Measurements from ENCODE around the gene NOD1.
"Not testable (repeated sequence)": the region's sequence is repeated elsewhere in the genome, so short reads cannot be mapped to it uniquely, and the experiment has no call there.

Gene NOD1

DNA sequence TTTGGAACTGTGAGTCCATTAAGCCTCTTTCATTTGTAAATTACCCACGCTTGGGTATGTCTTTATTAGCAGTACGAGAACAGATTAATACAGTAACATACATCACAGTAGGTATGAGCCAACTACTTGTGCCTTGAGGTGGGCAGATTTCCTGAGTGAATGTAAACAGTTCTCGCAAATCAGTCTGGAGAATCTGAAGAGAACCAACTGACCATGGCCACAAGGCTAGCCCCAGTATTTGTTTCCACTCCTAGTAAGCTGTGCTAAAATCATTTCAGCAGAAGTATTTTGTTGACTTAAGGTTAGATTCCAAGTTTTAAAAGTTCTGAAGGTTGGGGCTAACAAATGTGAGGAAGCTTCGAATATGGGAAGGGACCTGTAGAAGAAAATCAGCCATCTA, 82.9 kb downstream of the NOD1 start:
- DNase-seq (ENCODE audit: low read depth) = no peak
- H3K4me3 ChIP-seq (ENCODE audit: low read length) = no peak overlapping the region
- TF ChIP-seq, protein P1, sequence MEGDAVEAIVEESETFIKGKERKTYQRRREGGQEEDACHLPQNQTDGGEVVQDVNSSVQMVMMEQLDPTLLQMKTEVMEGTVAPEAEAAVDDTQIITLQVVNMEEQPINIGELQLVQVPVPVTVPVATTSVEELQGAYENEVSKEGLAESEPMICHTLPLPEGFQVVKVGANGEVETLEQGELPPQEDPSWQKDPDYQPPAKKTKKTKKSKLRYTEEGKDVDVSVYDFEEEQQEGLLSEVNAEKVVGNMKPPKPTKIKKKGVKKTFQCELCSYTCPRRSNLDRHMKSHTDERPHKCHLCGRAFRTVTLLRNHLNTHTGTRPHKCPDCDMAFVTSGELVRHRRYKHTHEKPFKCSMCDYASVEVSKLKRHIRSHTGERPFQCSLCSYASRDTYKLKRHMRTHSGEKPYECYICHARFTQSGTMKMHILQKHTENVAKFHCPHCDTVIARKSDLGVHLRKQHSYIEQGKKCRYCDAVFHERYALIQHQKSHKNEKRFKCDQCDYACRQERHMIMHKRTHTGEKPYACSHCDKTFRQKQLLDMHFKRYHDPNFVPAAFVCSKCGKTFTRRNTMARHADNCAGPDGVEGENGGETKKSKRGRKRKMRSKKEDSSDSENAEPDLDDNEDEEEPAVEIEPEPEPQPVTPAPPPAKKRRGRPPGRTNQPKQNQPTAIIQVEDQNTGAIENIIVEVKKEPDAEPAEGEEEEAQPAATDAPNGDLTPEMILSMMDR (conservative IDR thresholded peaks at IDR 0.05; ENCODE audit: low read depth, low read length) = no peak

DNA sequence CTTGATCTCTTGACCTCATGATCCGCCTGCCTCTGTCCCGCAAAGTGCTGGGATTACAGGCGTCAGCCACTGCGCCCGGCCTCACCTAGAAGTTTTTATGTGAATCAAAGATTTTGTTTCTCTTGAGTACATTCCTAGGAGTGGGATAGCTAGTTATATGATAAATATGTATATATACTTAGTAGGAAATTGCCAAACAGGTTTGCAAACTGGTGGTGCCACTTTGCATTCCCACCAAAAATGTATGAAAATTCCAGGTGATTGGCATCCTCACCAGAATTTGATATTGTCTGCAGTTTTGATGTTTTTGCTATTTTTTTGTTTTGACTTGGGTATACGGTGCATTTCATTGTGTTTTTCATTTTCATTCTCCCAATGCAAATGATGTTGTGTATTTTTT, 86.8 kb downstream of the NOD1 start:
- TF ChIP-seq, protein P1 (conservative IDR thresholded peaks at IDR 0.05; ENCODE audit: low read depth, low read length) = no peak
- no peak overlapping the region for H3K4me3 ChIP-seq (ENCODE audit: low read length)
- no peak for DNase-seq (ENCODE audit: low read depth)

GRCh38 chr7:30390736-30391636, 87.6 kb downstream of the NOD1 start:
- TF ChIP-seq, protein P1 (conservative IDR thresholded peaks at IDR 0.05; ENCODE audit: low read depth, low read length) = no peak
- H3K4me3 ChIP-seq (ENCODE audit: low read length) = no peak overlapping the region
- no peak for DNase-seq (ENCODE audit: low read depth)

DNA sequence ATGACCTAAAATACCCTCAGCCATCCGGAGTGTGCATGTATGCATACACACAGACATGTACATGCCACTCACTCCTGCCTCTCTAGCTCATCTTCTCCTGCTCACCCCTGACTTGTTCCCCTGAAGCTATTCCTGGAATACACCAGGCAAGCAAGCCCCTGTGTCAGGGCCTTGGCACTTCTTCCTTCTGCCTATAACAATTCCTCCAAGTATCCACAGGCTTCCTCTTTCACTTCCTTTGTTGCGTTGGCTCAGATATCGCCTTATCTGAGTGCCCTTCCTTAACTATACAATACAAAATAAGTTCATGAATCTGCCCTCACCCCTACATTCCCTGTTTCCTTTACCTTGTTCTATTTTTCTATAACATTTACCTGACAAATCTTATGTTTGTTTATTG, 88.8 kb downstream of the NOD1 start:
- TF ChIP-seq, protein P1 (conservative IDR thresholded peaks at IDR 0.05; ENCODE audit: low read depth, low read length) = no peak
- no peak overlapping the region for H3K4me3 ChIP-seq (ENCODE audit: low read length)
- DNase-seq (ENCODE audit: low read depth) = no peak

DNA sequence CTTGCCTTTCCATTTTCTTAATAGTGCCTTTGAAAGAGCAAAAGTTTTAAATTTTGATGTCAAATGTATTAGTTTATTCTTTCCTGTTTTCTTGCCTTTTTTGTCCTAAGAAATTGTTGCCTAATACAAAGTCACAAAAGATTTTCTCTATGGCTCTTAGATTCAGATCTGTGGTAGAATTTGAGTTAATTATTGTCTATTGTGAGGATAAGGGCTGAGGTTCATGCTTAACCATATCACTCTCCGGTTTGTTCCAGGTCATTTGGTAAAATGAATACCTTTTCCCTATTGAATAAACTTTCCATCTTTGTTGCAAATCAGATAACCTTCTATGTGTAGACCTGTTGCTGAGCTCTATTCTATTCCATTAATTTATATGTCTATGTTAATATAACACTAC, 96.0 kb downstream of the NOD1 start:
- H3K4me3 ChIP-seq (ENCODE audit: low read length) = no peak overlapping the region
- TF ChIP-seq, protein P1 (conservative IDR thresholded peaks at IDR 0.05; ENCODE audit: low read depth, low read length) = no peak
- no peak for DNase-seq (ENCODE audit: low read depth)

DNA sequence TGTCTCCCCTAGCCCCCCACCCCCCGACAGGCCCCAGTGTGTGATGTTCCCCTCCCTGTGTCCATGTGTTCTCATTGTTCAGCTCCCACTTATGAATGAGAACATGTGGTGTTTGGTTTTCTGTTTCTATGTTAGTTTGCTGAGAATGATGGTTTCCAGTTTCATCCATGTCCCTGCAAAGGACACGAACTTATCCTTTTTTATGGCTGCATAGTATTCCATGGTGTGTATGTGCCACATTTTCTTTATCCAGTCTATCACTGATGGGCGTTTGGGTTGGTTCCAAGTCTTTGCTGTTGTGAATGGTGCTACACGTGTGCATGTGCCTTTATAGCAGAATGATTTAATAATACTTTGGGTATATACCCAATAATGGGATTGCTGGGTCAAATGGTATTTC, 97.8 kb downstream of the NOD1 start:
- DNase-seq (ENCODE audit: low read depth); H3K4me3 ChIP-seq (ENCODE audit: low read length): not testable (repeated sequence)

DNA sequence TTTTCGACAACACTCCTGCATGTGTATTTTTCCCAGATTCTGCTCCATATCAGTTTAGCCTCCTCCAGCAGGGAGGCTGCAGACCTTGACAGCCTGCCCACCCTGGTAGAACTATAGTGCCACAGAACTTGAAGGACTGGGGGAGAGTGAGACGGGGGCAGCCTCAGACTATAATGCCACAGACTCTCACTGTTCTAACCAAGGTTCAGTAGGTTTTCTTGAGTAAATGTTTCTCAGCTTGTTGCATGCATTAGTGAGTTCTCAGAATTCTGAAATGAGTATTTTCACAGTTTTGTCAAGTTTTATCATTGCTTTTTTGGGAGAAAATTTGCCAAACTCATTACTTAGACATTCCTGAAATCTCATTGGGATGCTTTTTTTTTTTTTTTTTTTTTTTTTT, 98.3 kb downstream of the NOD1 start:
- TF ChIP-seq, protein P1 (conservative IDR thresholded peaks at IDR 0.05; ENCODE audit: low read depth, low read length) = no peak
- H3K4me3 ChIP-seq (ENCODE audit: low read length) = no peak overlapping the region
- no peak for DNase-seq (ENCODE audit: low read depth)

Data from retinal pigment epithelial cell (primary cell).